Activated naive CD8-positive, alpha-beta T cell treated with anti-CD3 and anti-CD28 coated beads for 36 hours (primary cell): ENCODE results near the gene MAP3K13. TPM values are rescaled to one million over a fixed set of nuclear protein-coding genes. Genes with fewer than 3 reads are reported as not detected.
"Not testable (repeated sequence)": the region's sequence is repeated elsewhere in the genome, so short reads cannot be mapped to it uniquely, and the experiment has no call there.

ENCODE experiments used
- DNase-seq: peaks from one replicate; pipeline ENCODE4 v3.0.0; 2021
- H3K27ac Mint-ChIP-seq: one replicate; pipeline ENCODE4 v1.8.0; 2022; ENCODE audit warnings: mild to moderate bottlenecking, moderate library complexity, mixed read lengths
- H3K27me3 Mint-ChIP-seq: one replicate; pipeline ENCODE4 v1.8.0; 2022; ENCODE audit warnings: mild to moderate bottlenecking, mixed read lengths
- H3K36me3 Mint-ChIP-seq: one replicate; pipeline ENCODE4 v1.8.0; 2021; ENCODE audit warnings: mild to moderate bottlenecking, mixed read lengths
- H3K4me1 Mint-ChIP-seq: one replicate; pipeline ENCODE4 v1.8.0; 2021; ENCODE audit warnings: mixed read lengths
- H3K4me3 Mint-ChIP-seq: one replicate; pipeline ENCODE4 v1.8.0; 2022; ENCODE audit warnings: mild to moderate bottlenecking, moderate library complexity, mixed read lengths
- H3K9me3 Mint-ChIP-seq: one replicate; pipeline ENCODE4 v1.8.0; 2022; ENCODE audit warnings: mixed read lengths
- total RNA-seq, 2 experiments: library from RNA; stranded (reverse); gene quantifications; one replicate each; pipeline ENCODE4 v1.2.3, GENCODE V29; 2021

MAP3K13 gene
- total RNA-seq, 2 experiments from 2014 or later = 13.8 to 14.8 TPM

DNA sequence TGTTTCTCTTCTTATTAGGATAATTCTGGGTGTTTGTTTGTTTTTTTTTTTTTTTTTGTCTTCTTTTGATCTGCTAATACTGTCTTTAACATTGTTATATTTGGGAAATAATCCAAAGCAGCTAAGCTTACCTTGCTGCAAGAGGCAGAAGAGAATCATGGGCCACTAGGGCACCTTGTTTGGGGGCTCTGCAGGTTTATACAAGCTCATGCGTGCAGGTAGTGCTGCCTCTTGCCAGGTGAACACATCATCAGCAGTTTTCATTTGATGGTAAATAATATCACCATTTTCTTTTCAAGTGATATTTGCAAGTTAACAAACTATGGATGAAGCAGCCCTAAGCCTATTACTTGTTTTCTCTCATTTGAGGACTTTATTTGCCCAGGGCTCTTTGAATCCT, 37.9 kb downstream of the MAP3K13 start:
- DNase-seq = no peak
- H3K27ac Mint-ChIP-seq = no peak overlapping the region
- H3K9me3 Mint-ChIP-seq = no peaks in the 10 kb centered on the region
- no peak overlapping the region for H3K4me3 Mint-ChIP-seq
- H3K36me3 Mint-ChIP-seq = no peaks in the 10 kb centered on the region
- H3K4me1 Mint-ChIP-seq = no peaks in the 10 kb centered on the region
- no peaks in the 10 kb centered on the region for H3K27me3 Mint-ChIP-seq

DNA sequence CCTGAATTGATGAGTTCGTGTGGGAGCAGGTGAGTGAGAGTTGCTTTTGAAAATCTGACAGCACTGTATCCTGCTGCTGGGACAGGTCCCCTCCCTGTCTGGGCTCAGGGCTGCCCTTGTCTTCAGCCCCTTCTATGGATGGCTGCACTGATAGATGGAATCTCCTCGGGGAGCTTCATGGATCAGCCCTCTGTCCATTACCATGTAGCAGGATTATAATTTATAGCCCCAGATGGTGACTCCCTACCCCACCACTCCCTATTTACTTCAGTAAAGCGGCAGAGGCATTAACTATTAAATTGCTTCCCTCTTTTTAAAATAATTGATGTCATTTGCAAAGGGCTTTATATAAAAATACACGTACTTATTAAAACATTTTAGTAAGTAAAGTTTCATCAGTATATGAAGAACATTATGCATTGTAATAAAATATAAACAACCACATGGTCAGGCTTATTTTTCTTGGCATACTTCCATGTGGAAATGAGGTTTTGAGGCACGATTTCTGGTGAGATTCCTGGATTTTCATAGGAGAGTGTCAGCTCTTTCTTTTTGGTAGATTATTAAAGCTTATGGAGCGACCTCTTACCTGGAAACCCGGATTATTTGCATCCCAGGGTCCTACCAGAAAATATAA, 38.5 kb downstream of the MAP3K13 start:
- Mint-ChIP-seq H3K4me1 (no peaks in the 10 kb centered on the region), H3K36me3 (no peaks in the 10 kb centered on the region), H3K9me3 (no peaks in the 10 kb centered on the region), H3K4me3 (no peak overlapping the region), H3K27me3 (no peaks in the 10 kb centered on the region), H3K27ac (no peak overlapping the region)
- DNase-seq = no peak

- no peaks in the 10 kb centered on the region for H3K9me3 Mint-ChIP-seq
- no peak for DNase-seq
- no peak overlapping the region for H3K4me3 Mint-ChIP-seq
- H3K36me3 Mint-ChIP-seq = no peaks in the 10 kb centered on the region
- H3K4me1 Mint-ChIP-seq = no peaks in the 10 kb centered on the region
- no peak overlapping the region for H3K27ac Mint-ChIP-seq
- H3K27me3 Mint-ChIP-seq = no peaks in the 10 kb centered on the region
Observed at GRCh38 chr3:185402561-185402960, 39.6 kb downstream of the MAP3K13 start.

- Mint-ChIP-seq H3K9me3 (no peaks in the 10 kb centered on the region), H3K4me1 (no peaks in the 10 kb centered on the region), H3K27ac (no peak overlapping the region), H3K4me3 (no peak overlapping the region), H3K36me3 (no peaks in the 10 kb centered on the region), H3K27me3 (no peaks in the 10 kb centered on the region)
- no peak for DNase-seq
Observed at GRCh38 chr3:185403002-185403401, 40.1 kb downstream of the MAP3K13 start.

GRCh38 chr3:185405243-185405642, 42.3 kb downstream of the MAP3K13 start:
- Mint-ChIP-seq H3K27me3 (no peaks in the 10 kb centered on the region), H3K9me3 (no peaks in the 10 kb centered on the region), H3K4me3 (no peak overlapping the region)

DNA sequence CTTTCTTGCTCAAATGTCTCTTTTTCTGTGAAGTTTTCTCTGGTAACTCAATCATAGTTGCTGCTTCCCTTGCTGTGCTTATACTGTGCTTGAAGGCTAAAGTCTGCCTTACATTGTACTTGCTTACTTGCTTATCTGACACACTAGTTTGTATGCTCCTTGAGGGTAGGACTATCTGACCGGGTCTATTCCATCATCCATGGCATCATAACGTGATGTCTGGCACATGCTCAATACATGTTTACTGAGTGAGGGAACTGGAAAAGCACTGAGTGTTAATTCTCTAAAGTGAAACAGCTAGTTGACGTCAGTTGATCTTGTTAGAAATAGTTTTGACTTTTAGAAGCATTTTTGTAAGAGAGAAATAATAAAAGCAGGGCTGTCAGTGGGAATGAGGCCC, 42.7 kb downstream of the MAP3K13 start:
- Mint-ChIP-seq H3K4me1 (no peaks in the 10 kb centered on the region), H3K27ac (no peak overlapping the region), H3K36me3 (no peaks in the 10 kb centered on the region), H3K9me3 (no peaks in the 10 kb centered on the region), H3K4me3 (no peak overlapping the region), H3K27me3 (no peaks in the 10 kb centered on the region)
- no peak for DNase-seq

More at GRCh38 chr3:185405243-185405642, 42.3 kb downstream of the MAP3K13 start:
- Mint-ChIP-seq H3K27ac (no peak overlapping the region), H3K4me1 (no peaks in the 10 kb centered on the region), H3K36me3 (no peaks in the 10 kb centered on the region)
- DNase-seq = no peak

DNA sequence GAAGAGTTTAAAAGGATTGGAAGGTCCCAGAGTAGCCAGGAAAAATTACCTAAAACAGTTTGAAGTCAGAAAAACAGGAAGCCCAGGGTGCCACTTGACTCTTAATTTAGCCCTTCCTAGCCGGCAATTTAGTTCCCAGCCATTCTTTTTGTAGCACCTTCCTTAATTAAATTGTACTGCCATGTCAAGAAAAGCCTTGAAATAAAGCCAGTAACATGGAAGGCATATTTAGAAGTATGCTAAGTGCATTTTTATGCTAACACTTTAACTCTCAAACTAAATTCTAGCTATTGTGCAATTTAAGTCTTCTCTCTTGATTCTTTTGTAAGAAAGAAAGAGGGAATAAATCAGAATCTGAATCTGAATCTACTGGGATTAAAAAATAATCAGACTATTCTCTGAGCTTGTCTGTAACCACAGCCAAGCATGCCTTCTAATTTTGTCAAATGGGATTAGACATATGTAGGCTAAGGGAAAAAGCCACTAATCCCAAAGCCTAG, 43.2 kb downstream of the MAP3K13 start:
- Mint-ChIP-seq H3K36me3 (no peaks in the 10 kb centered on the region), H3K27ac (no peak overlapping the region), H3K4me1 (no peaks in the 10 kb centered on the region), H3K9me3 (no peaks in the 10 kb centered on the region), H3K4me3 (no peak overlapping the region), H3K27me3 (no peaks in the 10 kb centered on the region)
- no peak for DNase-seq

DNA sequence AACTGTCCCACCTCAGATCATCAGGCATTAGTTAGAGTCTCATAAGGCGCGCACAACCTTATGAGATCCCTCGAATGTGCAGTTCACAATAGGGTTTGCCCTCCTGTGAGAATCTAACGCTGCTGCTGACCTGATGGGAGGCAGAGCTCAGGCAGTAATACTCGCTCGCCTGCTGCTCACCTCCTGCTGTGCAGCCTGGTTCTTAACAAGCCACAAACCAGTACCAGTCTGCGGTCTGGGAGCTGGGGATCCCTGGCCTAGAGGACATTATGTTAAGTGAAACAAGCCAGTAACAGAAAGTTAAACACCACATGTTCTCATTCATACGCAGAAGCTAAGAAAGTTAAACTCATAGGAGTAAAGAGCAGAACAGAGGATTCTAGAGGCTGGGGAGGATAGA, 47.0 kb downstream of the MAP3K13 start:
- no peaks in the 10 kb centered on the region for H3K9me3 Mint-ChIP-seq
- H3K36me3 Mint-ChIP-seq = no peaks in the 10 kb centered on the region
- H3K4me1 Mint-ChIP-seq = no peaks in the 10 kb centered on the region
- H3K27me3 Mint-ChIP-seq = no peaks in the 10 kb centered on the region
- H3K4me3 Mint-ChIP-seq = no peak overlapping the region
- no peak for DNase-seq
- no peak overlapping the region for H3K27ac Mint-ChIP-seq

DNA sequence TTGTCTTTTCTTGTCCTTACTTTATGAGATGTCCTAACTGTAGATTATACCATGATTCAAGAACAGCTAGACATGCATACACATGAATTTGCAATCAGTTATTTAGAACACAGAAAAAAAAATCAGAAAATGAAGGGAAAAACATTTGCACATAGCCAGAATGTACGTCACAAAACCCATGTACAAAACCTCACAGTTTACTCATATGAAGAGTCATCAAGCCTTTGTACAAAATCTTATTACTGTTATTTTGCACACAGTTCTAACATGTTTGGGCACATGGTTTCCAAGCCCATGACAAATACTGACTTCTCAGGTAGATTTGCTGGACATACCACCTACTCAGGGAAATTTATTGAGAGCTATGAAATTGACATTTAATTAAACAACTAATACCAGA, 48.2 kb downstream of the MAP3K13 start:
- no peaks in the 10 kb centered on the region for H3K9me3 Mint-ChIP-seq
- DNase-seq = no peak
- no peak overlapping the region for H3K4me3 Mint-ChIP-seq
- H3K27ac Mint-ChIP-seq = no peak overlapping the region
- H3K4me1 Mint-ChIP-seq = no peaks in the 10 kb centered on the region
- H3K27me3 Mint-ChIP-seq = no peaks in the 10 kb centered on the region
- no peaks in the 10 kb centered on the region for H3K36me3 Mint-ChIP-seq

GRCh38 chr3:185416513-185416912, 53.6 kb downstream of the MAP3K13 start:
- no peak for DNase-seq
- Mint-ChIP-seq H3K4me3 (no peak overlapping the region), H3K36me3 (no peaks in the 10 kb centered on the region), H3K4me1 (no peaks in the 10 kb centered on the region), H3K27me3 (peaks cover 4% of the 10 kb centered on the region), H3K27ac (no peak overlapping the region), H3K9me3 (no peaks in the 10 kb centered on the region)

DNA sequence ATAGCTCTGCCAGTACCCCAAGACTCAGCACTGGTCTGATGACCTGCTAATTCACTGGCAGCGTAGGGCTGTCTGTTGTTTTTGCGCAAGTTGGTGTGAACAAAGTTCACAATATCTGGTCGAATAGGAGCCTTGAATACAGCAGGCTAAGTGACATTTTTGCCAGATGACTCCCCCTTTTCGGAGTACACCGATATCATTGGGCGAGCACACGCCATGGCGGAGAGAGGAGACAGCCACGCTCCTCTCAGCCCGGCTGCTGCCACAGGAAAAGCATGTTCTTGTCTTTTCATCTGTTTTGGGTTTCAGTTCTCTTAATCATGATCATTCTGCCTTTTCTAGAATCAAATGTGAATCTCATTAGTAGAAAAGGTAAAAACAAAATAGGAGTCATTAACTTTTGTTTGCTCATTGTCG, 55.6 kb downstream of the MAP3K13 start:
- H3K36me3 Mint-ChIP-seq, H3K27ac Mint-ChIP-seq, H3K4me1 Mint-ChIP-seq, H3K27me3 Mint-ChIP-seq, DNase-seq, H3K9me3 Mint-ChIP-seq, H3K4me3 Mint-ChIP-seq: not testable (repeated sequence)

- DNase-seq = no peak
- no peak overlapping the region for H3K4me3 Mint-ChIP-seq
- no peak overlapping the region for H3K27ac Mint-ChIP-seq
- H3K27me3 Mint-ChIP-seq = peaks cover 8% of the 10 kb centered on the region
- no peaks in the 10 kb centered on the region for H3K4me1 Mint-ChIP-seq
- no peaks in the 10 kb centered on the region for H3K36me3 Mint-ChIP-seq
- no peaks in the 10 kb centered on the region for H3K9me3 Mint-ChIP-seq
Observed at GRCh38 chr3:185420762-185421161, 57.8 kb downstream of the MAP3K13 start.

DNA sequence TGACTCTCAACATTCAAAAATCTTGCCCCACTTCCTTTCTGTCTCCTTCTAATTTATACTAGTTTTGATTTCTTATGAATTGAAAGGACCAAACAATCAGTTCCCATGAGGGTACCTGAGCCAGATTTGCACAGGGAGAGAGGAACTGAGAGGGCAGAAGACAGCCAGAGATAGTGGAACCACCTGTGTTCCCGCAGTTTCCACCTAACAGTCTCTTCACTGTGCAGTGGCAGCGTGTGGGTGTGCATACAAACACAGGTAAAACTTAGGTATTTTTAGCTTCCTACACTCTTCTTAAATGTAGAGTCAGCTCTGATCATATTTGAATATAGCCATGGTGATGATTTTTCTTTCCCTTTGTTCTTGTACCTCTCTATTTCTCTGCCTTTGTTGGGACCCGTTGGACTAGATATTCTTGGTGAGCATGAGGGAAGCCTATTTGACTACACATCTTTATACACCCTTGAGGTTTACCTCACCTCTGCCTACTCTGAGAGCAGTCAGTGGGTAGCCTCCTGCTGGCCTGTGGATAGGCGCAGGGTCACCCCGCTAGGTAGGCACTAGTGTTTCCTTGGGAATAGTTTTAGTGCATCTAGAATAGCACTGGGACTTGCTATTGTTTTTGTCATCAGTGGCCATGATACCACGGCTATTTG, 58.8 kb downstream of the MAP3K13 start:
- no peaks in the 10 kb centered on the region for H3K36me3 Mint-ChIP-seq
- no peaks in the 10 kb centered on the region for H3K9me3 Mint-ChIP-seq
- no peak overlapping the region for H3K4me3 Mint-ChIP-seq
- no peak for DNase-seq
- H3K4me1 Mint-ChIP-seq = no peaks in the 10 kb centered on the region
- no peak overlapping the region for H3K27ac Mint-ChIP-seq
- peaks cover 11% of the 10 kb centered on the region for H3K27me3 Mint-ChIP-seq

DNA sequence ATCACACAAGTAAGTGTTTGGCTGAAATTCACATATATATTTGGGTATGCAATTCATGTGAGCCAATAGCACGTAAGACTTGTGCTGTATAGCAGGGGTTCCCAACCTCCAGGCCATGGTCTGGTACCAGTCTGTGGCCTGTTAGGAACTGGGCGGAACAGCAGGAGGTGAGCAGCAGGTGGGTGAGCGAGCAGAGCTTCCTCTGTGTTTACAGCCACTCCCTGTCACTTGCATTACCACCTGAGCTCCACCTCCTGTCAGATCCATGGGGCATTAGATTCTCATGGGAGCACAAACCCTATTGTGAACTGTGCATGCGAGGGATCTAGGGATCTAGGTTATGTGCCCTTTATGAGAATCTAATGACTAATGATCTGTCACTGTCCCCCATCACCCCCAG, 59.7 kb downstream of the MAP3K13 start:
- H3K4me3 Mint-ChIP-seq = no peak overlapping the region
- H3K27me3 Mint-ChIP-seq = peaks cover 12% of the 10 kb centered on the region
- no peak overlapping the region for H3K27ac Mint-ChIP-seq
- no peaks in the 10 kb centered on the region for H3K36me3 Mint-ChIP-seq
- DNase-seq = no peak
- no peaks in the 10 kb centered on the region for H3K9me3 Mint-ChIP-seq
- no peaks in the 10 kb centered on the region for H3K4me1 Mint-ChIP-seq

GRCh38 chr3:185423178-185423577, 60.2 kb downstream of the MAP3K13 start:
- Mint-ChIP-seq H3K27ac (no peak overlapping the region), H3K36me3 (no peaks in the 10 kb centered on the region), H3K4me1 (no peaks in the 10 kb centered on the region), H3K4me3 (no peak overlapping the region), H3K27me3 (peaks cover 12% of the 10 kb centered on the region), H3K9me3 (no peaks in the 10 kb centered on the region)
- DNase-seq = no peak

GRCh38 chr3:185424435-185424834, 61.5 kb downstream of the MAP3K13 start:
- H3K9me3 Mint-ChIP-seq = no peaks in the 10 kb centered on the region
- no peak for DNase-seq
- H3K4me1 Mint-ChIP-seq = no peaks in the 10 kb centered on the region
- H3K36me3 Mint-ChIP-seq = no peaks in the 10 kb centered on the region
- H3K4me3 Mint-ChIP-seq = no peak overlapping the region
- peaks cover 12% of the 10 kb centered on the region for H3K27me3 Mint-ChIP-seq
- no peak overlapping the region for H3K27ac Mint-ChIP-seq
